WI38 (cell line): ENCODE results near the gene SPATA2.

Experiments used
- H3K4me3 ChIP-seq: 2 replicates; pipeline ENCODE4 v1.5.1; 2011; ENCODE audit warnings: low read depth, mild to moderate bottlenecking, control low read depth, low read length
- TF ChIP-seq, protein P1 (sequence below): IDR thresholded peaks from 2 replicates; pipeline ENCODE4 v1.5.1; 2012; ENCODE audit warnings: low read depth, mild to moderate bottlenecking, control low read depth, low read length

SPATA2 gene

DNA sequence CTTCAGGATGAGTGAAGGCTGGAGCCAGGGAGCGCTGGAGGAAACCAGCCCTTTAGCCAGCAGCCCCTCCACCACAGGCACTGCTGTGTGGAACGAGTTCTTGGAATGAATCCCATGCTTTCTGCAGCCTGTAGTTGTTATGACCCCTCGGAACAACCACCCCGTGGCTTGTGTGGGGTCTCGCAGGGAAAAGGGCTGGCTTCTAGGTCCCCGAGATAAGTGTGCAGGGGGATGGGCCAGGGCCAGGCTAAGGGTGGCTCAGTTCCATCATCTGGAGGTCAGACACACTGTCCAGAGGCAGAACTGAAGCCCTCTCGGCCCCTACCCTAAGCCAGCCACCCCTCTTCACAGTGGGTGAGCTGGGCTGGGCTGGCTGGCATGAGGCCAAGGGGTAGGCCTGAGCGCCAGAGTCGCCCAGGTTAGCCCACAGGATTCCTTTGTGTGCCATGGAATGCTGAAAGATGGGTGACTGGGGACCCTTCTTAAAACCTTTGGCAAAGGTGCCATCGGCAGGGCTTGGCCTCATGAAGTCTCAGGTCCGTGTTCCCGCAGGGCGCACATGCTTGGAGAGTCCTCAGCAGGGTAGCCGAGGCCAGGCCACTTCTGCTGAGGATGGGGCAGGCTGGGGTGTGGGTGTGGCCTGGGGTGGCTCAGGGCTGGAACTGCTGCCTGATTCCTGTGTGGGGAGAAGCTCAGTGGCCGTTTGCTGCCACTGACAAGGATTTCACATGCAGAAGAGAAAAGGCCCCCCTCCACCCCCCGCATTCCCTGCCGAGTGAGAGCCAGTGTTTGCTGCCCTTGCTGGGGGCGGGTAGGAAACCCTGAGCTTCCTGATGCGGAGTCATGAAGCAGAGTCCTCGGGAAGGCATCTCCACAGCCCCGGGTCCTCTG, 24.6 kb downstream of the SPATA2 start:
- TF ChIP-seq, protein P1, sequence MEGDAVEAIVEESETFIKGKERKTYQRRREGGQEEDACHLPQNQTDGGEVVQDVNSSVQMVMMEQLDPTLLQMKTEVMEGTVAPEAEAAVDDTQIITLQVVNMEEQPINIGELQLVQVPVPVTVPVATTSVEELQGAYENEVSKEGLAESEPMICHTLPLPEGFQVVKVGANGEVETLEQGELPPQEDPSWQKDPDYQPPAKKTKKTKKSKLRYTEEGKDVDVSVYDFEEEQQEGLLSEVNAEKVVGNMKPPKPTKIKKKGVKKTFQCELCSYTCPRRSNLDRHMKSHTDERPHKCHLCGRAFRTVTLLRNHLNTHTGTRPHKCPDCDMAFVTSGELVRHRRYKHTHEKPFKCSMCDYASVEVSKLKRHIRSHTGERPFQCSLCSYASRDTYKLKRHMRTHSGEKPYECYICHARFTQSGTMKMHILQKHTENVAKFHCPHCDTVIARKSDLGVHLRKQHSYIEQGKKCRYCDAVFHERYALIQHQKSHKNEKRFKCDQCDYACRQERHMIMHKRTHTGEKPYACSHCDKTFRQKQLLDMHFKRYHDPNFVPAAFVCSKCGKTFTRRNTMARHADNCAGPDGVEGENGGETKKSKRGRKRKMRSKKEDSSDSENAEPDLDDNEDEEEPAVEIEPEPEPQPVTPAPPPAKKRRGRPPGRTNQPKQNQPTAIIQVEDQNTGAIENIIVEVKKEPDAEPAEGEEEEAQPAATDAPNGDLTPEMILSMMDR: no peak
- H3K4me3 ChIP-seq: no peak overlapping the region

DNA sequence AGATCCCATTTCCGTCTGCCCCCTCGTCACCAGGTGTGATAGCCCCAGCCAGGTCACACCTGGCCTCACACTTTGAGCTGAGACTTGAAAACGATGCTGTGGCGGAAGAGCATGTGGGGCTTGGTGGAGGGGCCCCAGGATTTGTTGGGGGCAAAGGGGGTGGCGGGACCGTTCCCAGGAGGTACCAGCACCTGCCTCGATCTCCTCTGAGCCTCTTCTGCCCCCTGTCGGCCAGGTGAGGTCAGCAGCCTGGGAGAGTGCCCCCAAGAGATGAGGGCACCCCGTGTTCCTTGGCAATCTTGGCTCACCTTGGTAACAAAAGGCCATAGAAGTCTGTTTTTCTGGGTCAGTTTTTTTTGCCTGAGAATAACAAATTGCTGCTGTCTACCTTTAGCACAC, 25.4 kb downstream of the SPATA2 start:
- no peak overlapping the region for H3K4me3 ChIP-seq
- TF ChIP-seq, protein P1: no peak

DNA sequence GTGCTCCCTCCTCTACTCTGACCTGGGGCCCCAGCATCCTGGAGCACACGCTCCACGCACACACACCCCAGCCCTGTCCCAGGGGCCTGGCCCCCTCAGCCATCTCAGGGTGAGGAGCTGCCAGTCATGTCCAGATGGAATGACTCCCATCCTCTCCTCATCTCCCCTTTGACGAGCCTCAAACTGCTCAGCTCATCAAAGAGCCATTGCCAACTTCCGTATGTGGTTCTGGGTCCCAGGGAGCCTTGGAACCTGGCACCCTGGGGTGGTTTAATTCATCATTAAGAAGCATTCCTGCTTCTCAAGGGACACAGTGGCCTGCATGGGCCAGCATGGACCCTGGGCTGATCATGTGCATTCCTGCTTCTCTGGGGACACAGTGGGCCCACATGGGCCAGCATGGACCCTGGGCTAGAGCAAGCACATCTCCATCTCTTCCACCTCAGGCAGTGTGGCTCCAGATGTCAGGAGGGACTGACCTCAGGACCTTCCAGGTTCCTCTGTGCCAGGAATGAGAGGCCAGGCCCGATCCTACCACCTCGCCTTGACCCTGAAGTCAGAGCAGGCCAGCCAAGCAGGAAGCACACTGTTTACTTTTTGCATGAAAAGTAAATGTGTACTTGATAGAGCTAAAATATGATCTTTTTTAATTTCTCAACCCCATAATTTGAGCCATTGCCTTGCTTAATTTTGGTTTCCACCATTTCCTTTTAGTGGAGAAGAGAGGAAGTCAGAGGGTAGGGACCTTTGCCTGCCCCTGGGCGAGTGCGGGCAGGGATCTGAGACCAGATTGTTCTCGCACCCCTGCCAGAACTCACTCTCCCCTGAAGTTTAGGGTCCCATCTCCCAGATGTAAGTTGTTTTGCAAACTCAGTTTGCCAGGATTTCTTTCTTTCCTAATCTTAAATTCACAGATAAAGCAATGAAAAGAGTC, 26.1 kb downstream of the SPATA2 start:
- no peak overlapping the region for H3K4me3 ChIP-seq
- TF ChIP-seq, protein P1: no peak

DNA sequence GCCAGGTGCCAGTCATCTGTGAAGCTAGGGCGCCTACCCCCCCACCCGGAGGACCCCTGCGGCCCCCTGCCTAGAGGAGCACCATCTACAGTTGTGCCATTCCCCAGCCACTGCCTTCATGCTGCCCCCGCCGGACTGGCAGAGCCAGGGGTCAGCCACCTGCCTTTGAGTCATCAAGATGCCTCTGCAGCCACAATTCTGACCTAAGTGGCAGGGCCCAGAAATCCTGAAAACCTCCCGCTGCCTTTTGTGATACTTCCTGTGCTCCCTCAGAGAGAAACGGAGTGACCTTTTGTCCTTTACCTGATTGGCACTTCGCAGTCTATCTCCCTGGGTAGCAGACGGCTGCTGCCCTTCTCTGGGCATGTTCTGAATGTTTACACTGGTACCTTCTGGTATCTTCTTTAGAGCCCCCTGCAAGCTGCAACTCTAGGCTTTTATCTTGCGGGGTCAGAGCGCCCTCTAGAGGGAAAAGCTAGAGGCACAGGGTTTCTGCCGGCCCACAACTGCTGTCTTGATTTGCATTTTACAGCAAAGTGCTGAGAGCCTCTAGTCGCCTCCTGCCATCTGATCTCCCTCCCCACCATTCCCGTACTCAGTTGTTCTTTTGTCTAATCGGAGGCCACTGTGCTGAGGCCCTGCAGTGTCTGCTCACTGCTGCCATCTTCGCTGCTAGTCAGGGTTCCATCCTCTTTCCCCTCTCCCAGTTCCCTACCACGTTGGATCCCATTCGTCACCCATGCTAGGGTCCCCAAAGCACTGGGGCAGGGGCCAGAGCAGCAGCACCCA, 26.9 kb downstream of the SPATA2 start:
- H3K4me3 ChIP-seq: no peak overlapping the region
- TF ChIP-seq, protein P1: peak; percentile 90

DNA sequence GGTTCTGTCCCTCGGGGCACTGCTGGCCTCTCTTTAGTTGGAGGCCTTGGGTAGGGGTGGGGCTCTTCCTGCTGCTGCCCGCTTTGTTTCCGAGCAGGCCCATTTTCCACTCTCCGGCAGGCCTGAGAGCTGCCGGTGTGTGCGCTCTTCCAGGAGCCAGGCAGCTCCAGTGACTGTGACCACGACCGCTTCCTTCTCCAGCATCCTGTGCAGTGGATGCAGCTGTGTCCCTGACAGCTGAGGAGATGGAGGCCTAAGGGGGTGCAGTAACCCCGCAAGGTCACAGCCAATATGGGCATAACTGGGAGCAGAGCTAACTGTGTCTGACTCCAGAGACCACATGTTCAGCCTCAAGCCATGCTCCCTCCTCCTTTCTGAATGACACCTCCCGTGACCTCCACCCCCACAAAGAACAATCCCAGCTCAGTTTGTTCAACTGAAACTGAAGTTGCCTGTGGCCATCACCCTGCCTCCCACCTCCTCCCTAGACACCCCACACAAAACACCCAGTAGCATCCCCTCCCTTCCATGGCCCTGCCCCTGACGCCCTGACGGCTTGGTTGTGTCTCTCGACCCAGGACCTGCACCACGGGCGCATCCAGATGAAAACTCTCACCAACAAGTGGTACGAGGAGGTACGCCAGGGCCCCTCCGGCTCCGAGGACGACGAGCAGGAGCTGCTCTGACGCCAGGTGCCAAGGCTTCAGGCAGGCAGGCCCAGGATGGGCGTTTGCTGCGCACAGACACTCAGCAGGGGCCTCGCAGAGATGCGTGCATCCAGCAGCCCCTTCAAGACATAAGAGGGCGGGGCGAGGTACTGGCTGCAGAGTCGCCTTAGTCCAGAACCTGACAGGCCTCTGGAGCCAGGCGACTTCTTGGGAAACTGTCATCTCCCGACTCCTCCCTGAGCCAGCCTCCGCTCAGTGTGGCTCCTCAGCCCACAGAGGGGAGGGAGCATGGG, 27.8 kb downstream of the SPATA2 start:
- no peak overlapping the region for H3K4me3 ChIP-seq

More for the DNA sequence above, 27.8 kb downstream of the SPATA2 start:
- TF ChIP-seq, protein P1: no peak
